ENCODE data around the gene TDRKH.
A peak's percentile ranks its signal among the peaks of the same experiment; 100 is the strongest.

The TDRKH gene

GRCh38 chr1:151790071-151790939, at the start of gene TDRKH:
TSS of gene TDRKH (minus strand) at chr1:151790500. CDS start at chr1:151783022, 7,478 bp downstream.
- DNase-seq = peak; percentile 98

- peak; percentile 76 for DNase-seq
Measured at GRCh38 chr1:151839457-151840403, 49.4 kb upstream of the TDRKH start, which contains the start of gene C2CD4D. TSS of gene C2CD4D (minus strand) at chr1:151839820. CDS start at chr1:151838989, 831 bp downstream.

GRCh38 chr1:151839082-151839412, 48.7 kb upstream of the TDRKH start:
- DNase-seq = no peak

GRCh38 chr1:151838222-151839081, 48.2 kb upstream of the TDRKH start:
- DNase-seq = peak; percentile 51

GRCh38 chr1:151837884-151838221, 47.6 kb upstream of the TDRKH start:
- DNase-seq = no peak

GRCh38 chr1:151837197-151837596, 46.9 kb upstream of the TDRKH start:
- DNase-seq = peak; percentile 45

GRCh38 chr1:151835596-151835995, 45.3 kb upstream of the TDRKH start:
- no peak for DNase-seq

- DNase-seq = no peak
Measured at GRCh38 chr1:151834239-151834638, 43.9 kb upstream of the TDRKH start.

GRCh38 chr1:151833172-151833900, 43.0 kb upstream of the TDRKH start:
- no peak for DNase-seq

- DNase-seq = no peak
Measured at GRCh38 chr1:151832318-151832980, 42.1 kb upstream of the TDRKH start.

- no peak for DNase-seq
Measured at GRCh38 chr1:151831605-151832004, 41.3 kb upstream of the TDRKH start, which contains the start of gene RORC. TSS of gene RORC (minus strand) at chr1:151831802. CDS start at chr1:151831764, 38 bp downstream.

GRCh38 chr1:151831256-151831591, 40.9 kb upstream of the TDRKH start:
- DNase-seq = no peak

GRCh38 chr1:151830055-151830454, 39.8 kb upstream of the TDRKH start:
- no peak for DNase-seq

GRCh38 chr1:151829352-151830046, 39.2 kb upstream of the TDRKH start:
- DNase-seq = no peak

GRCh38 chr1:151828921-151829320, 38.6 kb upstream of the TDRKH start:
- no peak for DNase-seq

GRCh38 chr1:151827853-151828252, 37.6 kb upstream of the TDRKH start:
- peak; percentile 42 for DNase-seq

- DNase-seq = peak; percentile 32
Measured at GRCh38 chr1:151825751-151826660, 35.7 kb upstream of the TDRKH start.

- no peak for DNase-seq
Measured at GRCh38 chr1:151825204-151825603, 34.9 kb upstream of the TDRKH start.

- DNase-seq = no peak
Measured at GRCh38 chr1:151823175-151823574, 32.9 kb upstream of the TDRKH start.

- DNase-seq = no peak
Measured at GRCh38 chr1:151822404-151822803, 32.1 kb upstream of the TDRKH start.

All from CD4-positive, alpha-beta T cell treated with Interleukin-6 for 4 hours (primary cell).